ENCODE data around the gene TMEM151A. TPM values are rescaled to one million over a fixed set of nuclear protein-coding genes. Genes with fewer than 3 reads are reported as not detected.
"Not testable (repeated sequence)": the region's sequence is repeated elsewhere in the genome, so short reads cannot be mapped to it uniquely, and the experiment has no call there.

Gene TMEM151A
- total RNA-seq, 4 donors from 2014 or later = not detected

DNA sequence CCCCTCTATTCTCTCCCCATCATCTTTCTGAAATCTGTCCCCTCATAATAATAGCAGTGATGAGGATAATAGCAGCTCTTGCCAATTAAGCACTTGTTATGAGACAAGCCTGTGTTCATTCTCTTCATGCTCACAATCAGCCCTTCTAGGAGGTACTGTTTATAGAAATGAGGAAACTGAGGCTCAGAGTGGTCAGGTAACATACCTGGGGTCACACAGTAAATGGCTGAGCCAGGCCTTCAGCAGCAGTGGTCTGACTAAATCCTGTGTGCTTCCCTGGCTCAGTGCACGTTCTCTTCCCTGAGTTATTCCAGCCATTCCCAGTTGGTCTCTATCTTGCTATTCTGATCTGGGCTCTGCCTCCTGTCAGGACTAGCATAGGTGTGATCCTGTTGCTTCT is 17.5 kb upstream of the TMEM151A start:
- Histone ChIP-seq H3K27me3 (no peaks in the 10 kb centered on the region), H3K36me3 (peaks cover 0 to 49% of the 10 kb centered on the region in 2 donors), H3K27ac (no peak overlapping the region), H3K4me3 (no peak overlapping the region), H3K9me3 (no peaks in the 10 kb centered on the region), H3K4me1 (peaks cover 17 to 18% of the 10 kb centered on the region in 2 donors)
- DNase-seq (no peak), ATAC-seq (no peak)
- TF ChIP-seq, protein P1, sequence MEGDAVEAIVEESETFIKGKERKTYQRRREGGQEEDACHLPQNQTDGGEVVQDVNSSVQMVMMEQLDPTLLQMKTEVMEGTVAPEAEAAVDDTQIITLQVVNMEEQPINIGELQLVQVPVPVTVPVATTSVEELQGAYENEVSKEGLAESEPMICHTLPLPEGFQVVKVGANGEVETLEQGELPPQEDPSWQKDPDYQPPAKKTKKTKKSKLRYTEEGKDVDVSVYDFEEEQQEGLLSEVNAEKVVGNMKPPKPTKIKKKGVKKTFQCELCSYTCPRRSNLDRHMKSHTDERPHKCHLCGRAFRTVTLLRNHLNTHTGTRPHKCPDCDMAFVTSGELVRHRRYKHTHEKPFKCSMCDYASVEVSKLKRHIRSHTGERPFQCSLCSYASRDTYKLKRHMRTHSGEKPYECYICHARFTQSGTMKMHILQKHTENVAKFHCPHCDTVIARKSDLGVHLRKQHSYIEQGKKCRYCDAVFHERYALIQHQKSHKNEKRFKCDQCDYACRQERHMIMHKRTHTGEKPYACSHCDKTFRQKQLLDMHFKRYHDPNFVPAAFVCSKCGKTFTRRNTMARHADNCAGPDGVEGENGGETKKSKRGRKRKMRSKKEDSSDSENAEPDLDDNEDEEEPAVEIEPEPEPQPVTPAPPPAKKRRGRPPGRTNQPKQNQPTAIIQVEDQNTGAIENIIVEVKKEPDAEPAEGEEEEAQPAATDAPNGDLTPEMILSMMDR (IDR thresholded peaks at IDR 0.05 in 4 of 5, conservative IDR thresholded peaks at IDR 0.05 in 1 of 5) = no peak
- TF ChIP-seq POLR2A (IDR thresholded peaks at IDR 0.05) = no peak
- in situ Hi-C loops (cut with MboI; ENCODE audit: low sequenced_read_pairs in 4 of 4) (no loop called here), intact Hi-C loops (cut with DNase I; ENCODE audit: low total_unique reads) (no loop called here)

DNA sequence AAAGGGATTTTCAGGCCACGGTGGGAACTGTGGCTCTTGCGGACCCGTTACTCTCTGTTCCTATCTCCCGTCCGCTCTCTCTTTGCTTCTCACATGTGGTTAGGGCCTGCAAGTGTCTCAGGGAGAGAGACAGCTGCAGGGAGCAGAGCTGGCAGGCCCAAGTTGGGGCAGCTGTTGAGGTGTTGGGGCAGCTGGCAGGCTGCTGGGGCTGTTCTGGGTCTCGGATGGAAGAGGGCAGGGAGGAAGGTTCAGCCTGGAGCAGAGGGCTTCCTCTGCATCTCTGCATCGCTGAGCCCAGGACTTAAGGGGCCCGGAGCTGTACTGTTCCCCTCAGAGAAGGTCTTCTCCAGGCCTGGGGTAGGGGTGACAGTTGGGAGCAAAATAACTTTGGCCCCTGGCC is 16.3 kb upstream of the TMEM151A start:
- Histone ChIP-seq H3K9me3 (no peaks in the 10 kb centered on the region), H3K27me3 (no peaks in the 10 kb centered on the region), H3K27ac (no peak overlapping the region), H3K4me1 (peaks cover 6 to 7% of the 10 kb centered on the region in 2 donors), H3K4me3 (no peak overlapping the region), H3K36me3 (peaks cover 0 to 49% of the 10 kb centered on the region in 2 donors)
- DNase-seq = no peak
- TF ChIP-seq, protein P1 (IDR thresholded peaks at IDR 0.05 in 4 of 5, conservative IDR thresholded peaks at IDR 0.05 in 1 of 5) = no peak
- no peak for TF ChIP-seq POLR2A (IDR thresholded peaks at IDR 0.05)
- ATAC-seq = no peak
- in situ Hi-C loops (cut with MboI; ENCODE audit: low sequenced_read_pairs in 4 of 4) = no loop called here
- intact Hi-C loops (cut with DNase I; ENCODE audit: low total_unique reads) = no loop called here

DNA sequence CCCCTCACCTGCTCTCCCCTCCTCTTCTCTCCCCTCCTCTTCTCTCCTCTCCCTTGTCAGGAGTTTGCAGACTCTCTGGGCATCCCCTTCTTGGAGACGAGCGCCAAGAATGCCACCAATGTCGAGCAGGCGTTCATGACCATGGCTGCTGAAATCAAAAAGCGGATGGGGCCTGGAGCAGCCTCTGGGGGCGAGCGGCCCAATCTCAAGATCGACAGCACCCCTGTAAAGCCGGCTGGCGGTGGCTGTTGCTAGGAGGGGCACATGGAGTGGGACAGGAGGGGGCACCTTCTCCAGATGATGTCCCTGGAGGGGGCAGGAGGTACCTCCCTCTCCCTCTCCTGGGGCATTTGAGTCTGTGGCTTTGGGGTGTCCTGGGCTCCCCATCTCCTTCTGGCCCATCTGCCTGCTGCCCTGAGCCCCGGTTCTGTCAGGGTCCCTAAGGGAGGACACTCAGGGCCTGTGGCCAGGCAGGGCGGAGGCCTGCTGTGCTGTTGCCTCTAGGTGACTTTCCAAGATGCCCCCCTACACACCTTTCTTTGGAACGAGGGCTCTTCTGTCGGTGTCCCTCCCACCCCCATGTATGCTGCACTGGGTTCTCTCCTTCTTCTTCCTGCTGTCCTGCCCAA is 15.6 kb upstream of the TMEM151A start:
- H3K4me1 ChIP-seq = peaks cover 0 to 4% of the 10 kb centered on the region in 2 donors
- DNase-seq = no peak
- intact Hi-C loops (cut with DNase I; ENCODE audit: low total_unique reads) = no loop called here

DNA sequence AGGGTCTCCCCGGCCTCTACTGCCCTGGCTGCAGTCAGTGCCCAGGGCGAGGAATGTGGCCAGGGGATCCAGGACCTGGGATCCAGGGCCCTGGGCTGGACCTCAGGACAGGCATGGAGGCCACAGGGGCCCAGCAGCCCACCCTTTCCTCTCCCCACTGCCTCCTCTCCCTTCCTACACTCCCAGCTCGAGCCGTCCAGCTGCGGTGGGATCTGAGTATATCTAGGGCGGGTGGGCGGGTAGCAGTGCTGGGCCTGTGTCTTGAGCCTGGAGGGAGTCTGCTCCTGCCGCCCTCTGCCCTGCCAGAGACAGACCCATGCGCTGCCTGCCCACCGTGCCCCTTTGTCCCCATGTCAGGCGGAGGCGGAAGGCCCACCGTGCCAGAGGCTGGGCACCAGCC is 15.1 kb upstream of the TMEM151A start:
- H3K4me3 ChIP-seq; DNase-seq; H3K27me3 ChIP-seq; ATAC-seq; H3K27ac ChIP-seq; H3K4me1 ChIP-seq; H3K9me3 ChIP-seq; intact Hi-C loops (cut with DNase I; ENCODE audit: low total_unique reads); in situ Hi-C loops (cut with MboI; ENCODE audit: low sequenced_read_pairs in 4 of 4): not testable (repeated sequence)
- H3K36me3 ChIP-seq = peaks cover 0 to 46% of the 10 kb centered on the region in 2 donors

More for the DNA sequence above, 15.6 kb upstream of the TMEM151A start:
- no peaks in the 10 kb centered on the region for H3K27me3 ChIP-seq
- peaks cover 0 to 49% of the 10 kb centered on the region in 2 donors for H3K36me3 ChIP-seq
- ATAC-seq = no peak
- no peaks in the 10 kb centered on the region for H3K9me3 ChIP-seq
- no peak overlapping the region for H3K27ac ChIP-seq
- in situ Hi-C loops (cut with MboI; ENCODE audit: low sequenced_read_pairs in 4 of 4) = no loop called here
- no peak overlapping the region for H3K4me3 ChIP-seq
- no peak for TF ChIP-seq POLR2A (IDR thresholded peaks at IDR 0.05)
- TF ChIP-seq, protein P1 (IDR thresholded peaks at IDR 0.05 in 4 of 5, conservative IDR thresholded peaks at IDR 0.05 in 1 of 5) = no peak

DNA sequence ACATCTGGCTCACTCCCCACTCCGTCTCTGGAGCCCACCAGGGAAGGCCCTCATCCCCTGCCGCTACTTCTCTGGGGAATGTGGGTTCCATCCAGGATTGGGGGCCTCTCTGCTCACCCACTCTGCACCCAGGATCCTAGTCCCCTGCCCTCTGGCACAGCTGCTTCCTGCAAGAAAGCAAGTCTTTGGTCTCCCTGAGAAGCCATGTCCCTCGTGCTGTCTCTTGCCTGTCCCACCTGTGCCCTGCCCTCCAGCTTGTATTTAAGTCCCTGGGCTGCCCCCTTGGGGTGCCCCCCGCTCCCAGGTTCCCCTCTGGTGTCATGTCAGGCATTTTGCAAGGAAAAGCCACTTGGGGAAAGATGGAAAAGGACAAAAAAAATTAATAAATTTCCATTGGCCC is 14.6 kb upstream of the TMEM151A start:
- ATAC-seq; H3K9me3 ChIP-seq; H3K27me3 ChIP-seq; H3K4me3 ChIP-seq; H3K27ac ChIP-seq; DNase-seq; H3K4me1 ChIP-seq; intact Hi-C loops (cut with DNase I; ENCODE audit: low total_unique reads); in situ Hi-C loops (cut with MboI; ENCODE audit: low sequenced_read_pairs in 4 of 4): not testable (repeated sequence)
- peaks cover 0 to 42% of the 10 kb centered on the region in 2 donors for H3K36me3 ChIP-seq

All from gastrocnemius medialis (tissue), 4 donors.